Prostate gland (tissue), 2 donors: ENCODE data around the gene MCAM.

ENCODE experiments used
- POLR2A ChIP-seq: fragments of 450-650 bp; IDR thresholded peaks from one replicate; pipeline ENCODE4 v1.6.1; 2016; ENCODE audit warnings: antibody characterized with exemption, mild to moderate bottlenecking
- TF ChIP-seq, protein P1 (sequence below), 4 experiments: fragments of 200-600 bp in 2 of 4; fragments of 450-650 bp in 2 of 4; sonication (generic) in 2 of 4; IDR thresholded peaks; 1 replicate in 3 of 4; 2 replicates in 1 of 4; pipeline ENCODE4 v1.5.1; 2016 to 2019; ENCODE audit warnings: antibody characterized with exemption in 4 of 4, mild to moderate bottlenecking in 2 of 4, moderate library complexity in 2 of 4

DNA sequence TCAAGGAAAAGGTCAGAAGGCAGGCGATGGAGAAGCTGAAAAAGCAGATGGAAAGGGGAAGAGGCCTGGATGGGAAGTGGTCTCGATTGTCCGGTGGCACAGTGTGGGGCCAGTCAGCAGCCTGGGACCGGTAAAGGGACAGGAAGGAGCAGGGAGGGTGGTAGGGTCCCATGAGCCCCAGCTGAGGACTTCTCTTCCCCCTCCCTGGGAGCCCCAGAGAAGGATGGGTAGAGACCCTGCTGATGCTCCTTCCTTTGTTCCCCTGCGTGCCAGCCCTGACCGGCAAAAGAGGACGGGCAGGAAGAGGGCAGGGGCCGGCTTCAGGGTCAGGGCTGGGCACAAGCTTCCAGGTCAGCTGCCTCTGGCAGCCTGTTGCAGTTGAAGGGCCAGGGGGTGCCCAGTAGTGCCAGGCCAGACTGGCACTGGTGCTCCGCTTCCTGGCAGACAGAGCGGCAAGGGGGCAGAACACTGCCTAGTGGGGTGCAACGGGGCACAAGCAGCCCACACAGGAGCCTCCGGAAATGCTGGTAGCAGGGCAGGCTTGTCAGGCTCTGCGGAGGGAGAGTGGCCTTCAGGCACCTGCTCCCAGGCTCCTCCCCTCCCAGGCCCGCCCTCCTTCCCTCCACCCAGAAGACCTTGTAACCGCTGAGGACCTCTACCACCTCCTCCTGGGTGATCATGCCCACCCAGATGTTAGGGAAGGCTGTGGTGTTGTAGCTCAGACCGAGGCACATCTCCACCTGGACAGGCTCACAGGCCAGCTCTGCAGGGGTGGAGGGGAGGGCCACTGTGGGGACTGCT lies 24.5 kb upstream of the MCAM start:
- TF ChIP-seq, protein P1, sequence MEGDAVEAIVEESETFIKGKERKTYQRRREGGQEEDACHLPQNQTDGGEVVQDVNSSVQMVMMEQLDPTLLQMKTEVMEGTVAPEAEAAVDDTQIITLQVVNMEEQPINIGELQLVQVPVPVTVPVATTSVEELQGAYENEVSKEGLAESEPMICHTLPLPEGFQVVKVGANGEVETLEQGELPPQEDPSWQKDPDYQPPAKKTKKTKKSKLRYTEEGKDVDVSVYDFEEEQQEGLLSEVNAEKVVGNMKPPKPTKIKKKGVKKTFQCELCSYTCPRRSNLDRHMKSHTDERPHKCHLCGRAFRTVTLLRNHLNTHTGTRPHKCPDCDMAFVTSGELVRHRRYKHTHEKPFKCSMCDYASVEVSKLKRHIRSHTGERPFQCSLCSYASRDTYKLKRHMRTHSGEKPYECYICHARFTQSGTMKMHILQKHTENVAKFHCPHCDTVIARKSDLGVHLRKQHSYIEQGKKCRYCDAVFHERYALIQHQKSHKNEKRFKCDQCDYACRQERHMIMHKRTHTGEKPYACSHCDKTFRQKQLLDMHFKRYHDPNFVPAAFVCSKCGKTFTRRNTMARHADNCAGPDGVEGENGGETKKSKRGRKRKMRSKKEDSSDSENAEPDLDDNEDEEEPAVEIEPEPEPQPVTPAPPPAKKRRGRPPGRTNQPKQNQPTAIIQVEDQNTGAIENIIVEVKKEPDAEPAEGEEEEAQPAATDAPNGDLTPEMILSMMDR (IDR thresholded peaks at IDR 0.05) = no peak
- no peak for TF ChIP-seq POLR2A
